Measurements from ENCODE around the gene SLC7A14. TPM values are rescaled to one million over a fixed set of nuclear protein-coding genes. Genes with fewer than 3 reads are reported as not detected.

SLC7A14 gene
- total RNA-seq, 1 experiment from 2014 or later: not detected

DNA sequence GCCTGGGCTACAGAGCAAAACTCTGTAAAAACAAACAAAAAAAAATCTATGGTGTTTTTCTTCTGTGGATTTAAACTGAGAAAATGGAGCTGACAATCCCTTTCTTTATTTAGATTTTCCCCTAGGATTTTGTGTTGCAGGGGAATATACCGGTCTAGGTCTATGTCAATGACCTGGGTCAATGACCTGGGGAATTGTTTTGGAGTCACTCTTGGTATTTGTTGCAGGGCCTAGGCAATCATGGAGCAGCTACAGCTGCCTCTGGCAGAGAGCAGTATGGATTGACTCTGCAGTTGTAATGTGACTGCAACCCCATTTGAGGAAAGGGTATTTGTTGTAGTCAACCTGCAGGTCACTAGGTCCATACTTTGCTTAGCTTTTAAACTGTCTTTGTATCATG lies 37.6 kb upstream of the SLC7A14 start:
- H4K20me1 ChIP-seq (ENCODE audit: low read length): no peaks in the 10 kb centered on the region
- H3K4me1 ChIP-seq (ENCODE audit: insufficient read depth, low read length): no peaks in the 10 kb centered on the region
- no peak overlapping the region for H3K4me2 ChIP-seq (ENCODE audit: low read length)
- DNase-seq (no peak), ATAC-seq (no peak)
- intact Hi-C loops (cut with micrococcal nuclease): no loop called here
- TF ChIP-seq, protein P1, sequence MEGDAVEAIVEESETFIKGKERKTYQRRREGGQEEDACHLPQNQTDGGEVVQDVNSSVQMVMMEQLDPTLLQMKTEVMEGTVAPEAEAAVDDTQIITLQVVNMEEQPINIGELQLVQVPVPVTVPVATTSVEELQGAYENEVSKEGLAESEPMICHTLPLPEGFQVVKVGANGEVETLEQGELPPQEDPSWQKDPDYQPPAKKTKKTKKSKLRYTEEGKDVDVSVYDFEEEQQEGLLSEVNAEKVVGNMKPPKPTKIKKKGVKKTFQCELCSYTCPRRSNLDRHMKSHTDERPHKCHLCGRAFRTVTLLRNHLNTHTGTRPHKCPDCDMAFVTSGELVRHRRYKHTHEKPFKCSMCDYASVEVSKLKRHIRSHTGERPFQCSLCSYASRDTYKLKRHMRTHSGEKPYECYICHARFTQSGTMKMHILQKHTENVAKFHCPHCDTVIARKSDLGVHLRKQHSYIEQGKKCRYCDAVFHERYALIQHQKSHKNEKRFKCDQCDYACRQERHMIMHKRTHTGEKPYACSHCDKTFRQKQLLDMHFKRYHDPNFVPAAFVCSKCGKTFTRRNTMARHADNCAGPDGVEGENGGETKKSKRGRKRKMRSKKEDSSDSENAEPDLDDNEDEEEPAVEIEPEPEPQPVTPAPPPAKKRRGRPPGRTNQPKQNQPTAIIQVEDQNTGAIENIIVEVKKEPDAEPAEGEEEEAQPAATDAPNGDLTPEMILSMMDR (conservative IDR thresholded peaks at IDR 0.05; ENCODE audit: low read depth, low read length): no peak
- TF ChIP-seq EZH2phosphoT487 (IDR thresholded peaks at IDR 0.05; ENCODE audit: borderline replicate concordance, low read length): no peak
- TF ChIP-seq EZH2 (IDR thresholded peaks at IDR 0.05; ENCODE audit: low read length, unreplicated experiment): no peak
- no peaks in the 10 kb centered on the region for H3F3A ChIP-seq (ENCODE audit: low read length, unreplicated experiment)
- no peak overlapping the region for H2AFZ ChIP-seq (ENCODE audit: low read length)
- BruUV-seq (replicated peaks): no TSS peak
- H3K27me3 ChIP-seq (ENCODE audit: low read length): no peaks in the 10 kb centered on the region
- POLR2A ChIA-PET (ENCODE audit: unreplicated experiment): interaction anchor here (0.6 kb wide), 1 partner anchor 209 kb away, joined by 7 read pairs; no protein-coding TSS in a partner anchor
- H3K9me3 ChIP-seq (ENCODE audit: low read length): no peaks in the 10 kb centered on the region
- no peaks in the 10 kb centered on the region for H3K9me2 ChIP-seq (replicated peaks; ENCODE audit: low read length)
- no peaks in the 10 kb centered on the region for H3K79me2 ChIP-seq (ENCODE audit: low read length)
- H3K27ac ChIP-seq (ENCODE audit: low read length): no peak overlapping the region
- H3K4me3 ChIP-seq (ENCODE audit: low read length): no peak overlapping the region
- CTCF ChIA-PET: no interaction called here
- no peak overlapping the region for H3K9ac ChIP-seq (ENCODE audit: low read length)
- H3K36me3 ChIP-seq (ENCODE audit: low read depth, low read length): no peaks in the 10 kb centered on the region

- no TSS peak for BruUV-seq (replicated peaks)
- no peak overlapping the region for H3K4me2 ChIP-seq (ENCODE audit: low read length)
- TF ChIP-seq EZH2 (IDR thresholded peaks at IDR 0.05; ENCODE audit: low read length, unreplicated experiment): no peak
- TF ChIP-seq, protein P1 (conservative IDR thresholded peaks at IDR 0.05; ENCODE audit: low read depth, low read length): no peak
- TF ChIP-seq EZH2phosphoT487 (IDR thresholded peaks at IDR 0.05; ENCODE audit: borderline replicate concordance, low read length): no peak
Measured at GRCh38 chr3:170622369-170623159, 36.7 kb upstream of the SLC7A14 start.

GRCh38 chr3:170621256-170621655 lies 35.4 kb upstream of the SLC7A14 start:
- no peak overlapping the region for H3K4me3 ChIP-seq (ENCODE audit: low read length)
- CTCF ChIA-PET: no interaction called here
- no TSS peak for BruUV-seq (replicated peaks)
- H3K9ac ChIP-seq (ENCODE audit: low read length): no peak overlapping the region
- no peaks in the 10 kb centered on the region for H3K27me3 ChIP-seq (ENCODE audit: low read length)
- H4K20me1 ChIP-seq (ENCODE audit: low read length): no peaks in the 10 kb centered on the region
- DNase-seq (no peak), ATAC-seq (no peak)
- POLR2A ChIA-PET (ENCODE audit: unreplicated experiment): no interaction called here
- H3K9me2 ChIP-seq (replicated peaks; ENCODE audit: low read length): no peaks in the 10 kb centered on the region
- H2AFZ ChIP-seq (ENCODE audit: low read length): no peak overlapping the region
- H3K36me3 ChIP-seq (ENCODE audit: low read depth, low read length): no peaks in the 10 kb centered on the region
- no peak overlapping the region for H3K4me2 ChIP-seq (ENCODE audit: low read length)
- no peak overlapping the region for H3K27ac ChIP-seq (ENCODE audit: low read length)
- no peaks in the 10 kb centered on the region for H3K4me1 ChIP-seq (ENCODE audit: insufficient read depth, low read length)
- no peaks in the 10 kb centered on the region for H3F3A ChIP-seq (ENCODE audit: low read length, unreplicated experiment)
- intact Hi-C loops (cut with micrococcal nuclease): no loop called here
- TF ChIP-seq EZH2phosphoT487 (IDR thresholded peaks at IDR 0.05; ENCODE audit: borderline replicate concordance, low read length) (no peak), EZH2 (IDR thresholded peaks at IDR 0.05; ENCODE audit: low read length, unreplicated experiment) (no peak)
- TF ChIP-seq, protein P1 (conservative IDR thresholded peaks at IDR 0.05; ENCODE audit: low read depth, low read length): no peak
- no peaks in the 10 kb centered on the region for H3K79me2 ChIP-seq (ENCODE audit: low read length)
- H3K9me3 ChIP-seq (ENCODE audit: low read length): no peaks in the 10 kb centered on the region

More at GRCh38 chr3:170622369-170623159, 36.7 kb upstream of the SLC7A14 start:
- Histone ChIP-seq H3K27me3 (ENCODE audit: low read length) (no peaks in the 10 kb centered on the region), H3K4me1 (ENCODE audit: insufficient read depth, low read length) (no peaks in the 10 kb centered on the region), H2AFZ (ENCODE audit: low read length) (no peak overlapping the region), H4K20me1 (ENCODE audit: low read length) (no peaks in the 10 kb centered on the region), H3K36me3 (ENCODE audit: low read depth, low read length) (no peaks in the 10 kb centered on the region), H3K4me3 (ENCODE audit: low read length) (no peak overlapping the region), H3K9me3 (ENCODE audit: low read length) (no peaks in the 10 kb centered on the region), H3K79me2 (ENCODE audit: low read length) (no peaks in the 10 kb centered on the region), H3K9ac (ENCODE audit: low read length) (no peak overlapping the region), H3K9me2 (replicated peaks; ENCODE audit: low read length) (no peaks in the 10 kb centered on the region), H3F3A (ENCODE audit: low read length, unreplicated experiment) (no peaks in the 10 kb centered on the region), H3K27ac (ENCODE audit: low read length) (no peak overlapping the region)
- intact Hi-C loops (cut with micrococcal nuclease): no loop called here
- DNase-seq (no peak), ATAC-seq (no peak)
- POLR2A ChIA-PET (ENCODE audit: unreplicated experiment): no interaction called here
- CTCF ChIA-PET: no interaction called here

Data from PC-3 (cell line).